Hepatocyte (in vitro differentiated cells): ENCODE measurements around the gene USP37. TPM values are rescaled to one million over a fixed set of nuclear protein-coding genes. Genes with fewer than 3 reads are reported as not detected.

Experiments
- DNase-seq: peaks from one replicate; pipeline ENCODE4 v3.0.0-alpha.2; 2016; ENCODE audit warnings: low spot score
- H2AFZ ChIP-seq: fragments of 200-600 bp; sonication (generic); 2 replicates; pipeline ENCODE4 v1.6.0; 2016; ENCODE audit warnings: antibody characterized with exemption, mild to moderate bottlenecking
- H3K27ac ChIP-seq: fragments of 200-600 bp; sonication (generic); 2 replicates; pipeline ENCODE4 v1.5.1; 2016; ENCODE audit warnings: mild to moderate bottlenecking
- H3K27me3 ChIP-seq: fragments of 200-600 bp; sonication (generic); 2 replicates; pipeline ENCODE4 v1.6.1; 2016
- H3K36me3 ChIP-seq: fragments of 200-600 bp; sonication (generic); replicated peaks from 2 replicates; pipeline ENCODE4 v1.5.1; 2016; ENCODE audit warnings: low read depth; ENCODE audit not compliant: insufficient read depth
- H3K4me1 ChIP-seq: fragments of 200-600 bp; sonication (generic); 2 replicates; pipeline ENCODE4 v1.5.1; 2016; ENCODE audit warnings: mild to moderate bottlenecking, moderate library complexity; ENCODE audit not compliant: insufficient read depth
- H3K4me2 ChIP-seq: fragments of 200-600 bp; sonication (generic); 2 replicates; pipeline ENCODE4 v1.6.0; 2016
- H3K4me3 ChIP-seq: fragments of 200-600 bp; sonication (generic); 2 replicates; pipeline ENCODE4 v1.5.1; 2016; ENCODE audit warnings: mild to moderate bottlenecking
- H3K79me2 ChIP-seq: fragments of 200-600 bp; sonication (generic); 2 replicates; pipeline ENCODE4 v1.6.0; 2017; ENCODE audit warnings: mild to moderate bottlenecking
- H3K9me2 ChIP-seq: fragments of 200-600 bp; sonication (generic); replicated peaks from 2 replicates; pipeline ENCODE4 v1.6.0; 2017; ENCODE audit warnings: mild to moderate bottlenecking; ENCODE audit not compliant: insufficient read depth
- H3K9me3 ChIP-seq: fragments of 200-600 bp; sonication (generic); 2 replicates; pipeline ENCODE4 v1.5.1; 2016; ENCODE audit warnings: low read depth, mild to moderate bottlenecking
- H4K20me1 ChIP-seq: fragments of 200-600 bp; sonication (generic); 2 replicates; pipeline ENCODE4 v1.6.0; 2016; ENCODE audit warnings: mild to moderate bottlenecking; ENCODE audit not compliant: insufficient read depth, poor library complexity, severe bottlenecking
- EZH2 ChIP-seq: fragments of 200-600 bp; sonication (generic); IDR thresholded peaks from 2 replicates; pipeline ENCODE4 v1.6.1; 2016; ENCODE audit warnings: antibody characterized with exemption, mild to moderate bottlenecking, borderline replicate concordance
- EZH2phosphoT487 ChIP-seq: fragments of 200-600 bp; sonication (generic); IDR thresholded peaks from one replicate; pipeline ENCODE4 v1.6.1; 2018; ENCODE audit warnings: antibody characterized with exemption, mild to moderate bottlenecking, low read depth, moderate library complexity; ENCODE audit not compliant: unreplicated experiment, severe bottlenecking
- WGBS: methylation state at CpG from one replicate; pipeline ENCODE4 v1.1.6; 2016; ENCODE audit warnings: low lambda C conversion rate; ENCODE audit errors: missing lambda C conversion rate; 5-methylcytosine and 5-hydroxymethylcytosine counted together
- polyA plus RNA-seq: library from polyadenylated mRNA; unstranded; fragments of >200 nt; fragmentation: Nextera tagmentation; extraction: Ambion mirVana; gene quantifications from 2 replicates; pipeline ENCODE4 v1.2.1, GENCODE V29; 2016
- total RNA-seq: library from RNA; depleted of rRNA; stranded (reverse); fragments of >200 nt; gene quantifications from 2 replicates; pipeline ENCODE4 v1.2.3, GENCODE V29; 2014
- TF ChIP-seq, protein P1 (sequence below): fragments of 200-600 bp; sonication (generic); IDR thresholded peaks from 2 replicates; pipeline ENCODE4 v1.5.1; 2016; ENCODE audit warnings: antibody characterized with exemption, mild to moderate bottlenecking; ENCODE audit not compliant: poor library complexity

Gene USP37
- total and polyA plus RNA-seq, 2 experiments from 2014 or later: 5.7 to 10.2 TPM

DNA sequence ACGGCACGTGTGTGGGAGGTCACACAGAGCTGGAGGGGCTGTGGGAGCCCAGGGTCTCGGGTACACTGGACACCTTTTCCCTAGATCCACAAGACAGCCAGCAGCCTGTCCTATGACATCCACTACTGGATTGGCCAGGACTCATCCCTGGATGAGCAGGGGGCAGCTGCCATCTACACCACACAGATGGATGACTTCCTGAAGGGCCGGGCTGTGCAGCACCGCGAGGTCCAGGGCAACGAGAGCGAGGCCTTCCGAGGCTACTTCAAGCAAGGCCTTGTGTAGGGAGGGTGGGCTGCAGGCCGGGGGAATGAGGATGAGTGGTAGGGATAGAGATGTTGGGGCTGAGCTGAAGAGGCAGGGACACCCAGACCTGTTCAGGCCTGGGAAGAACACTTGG is 142.6 kb downstream of the USP37 start:
- DNase-seq: no peak
- H3K4me2 ChIP-seq: no peak overlapping the region
- H3K27ac ChIP-seq: no peak overlapping the region
- H3K9me3 ChIP-seq: no peaks in the 10 kb centered on the region
- no peak overlapping the region for H3K4me3 ChIP-seq
- H2AFZ ChIP-seq: no peak overlapping the region
- H4K20me1 ChIP-seq: peaks cover 9% of the 10 kb centered on the region
- H3K27me3 ChIP-seq: no peaks in the 10 kb centered on the region
- H3K9me2 ChIP-seq: no peaks in the 10 kb centered on the region
- peaks cover 18% of the 10 kb centered on the region for H3K79me2 ChIP-seq
- WGBS: 95% methylated on average over 10 of the region's 10 CpGs
- TF ChIP-seq EZH2phosphoT487 (no peak), EZH2 (no peak)
- TF ChIP-seq, protein P1, sequence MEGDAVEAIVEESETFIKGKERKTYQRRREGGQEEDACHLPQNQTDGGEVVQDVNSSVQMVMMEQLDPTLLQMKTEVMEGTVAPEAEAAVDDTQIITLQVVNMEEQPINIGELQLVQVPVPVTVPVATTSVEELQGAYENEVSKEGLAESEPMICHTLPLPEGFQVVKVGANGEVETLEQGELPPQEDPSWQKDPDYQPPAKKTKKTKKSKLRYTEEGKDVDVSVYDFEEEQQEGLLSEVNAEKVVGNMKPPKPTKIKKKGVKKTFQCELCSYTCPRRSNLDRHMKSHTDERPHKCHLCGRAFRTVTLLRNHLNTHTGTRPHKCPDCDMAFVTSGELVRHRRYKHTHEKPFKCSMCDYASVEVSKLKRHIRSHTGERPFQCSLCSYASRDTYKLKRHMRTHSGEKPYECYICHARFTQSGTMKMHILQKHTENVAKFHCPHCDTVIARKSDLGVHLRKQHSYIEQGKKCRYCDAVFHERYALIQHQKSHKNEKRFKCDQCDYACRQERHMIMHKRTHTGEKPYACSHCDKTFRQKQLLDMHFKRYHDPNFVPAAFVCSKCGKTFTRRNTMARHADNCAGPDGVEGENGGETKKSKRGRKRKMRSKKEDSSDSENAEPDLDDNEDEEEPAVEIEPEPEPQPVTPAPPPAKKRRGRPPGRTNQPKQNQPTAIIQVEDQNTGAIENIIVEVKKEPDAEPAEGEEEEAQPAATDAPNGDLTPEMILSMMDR: no peak
- H3K36me3 ChIP-seq: no peaks in the 10 kb centered on the region
- H3K4me1 ChIP-seq: peaks cover 12% of the 10 kb centered on the region

DNA sequence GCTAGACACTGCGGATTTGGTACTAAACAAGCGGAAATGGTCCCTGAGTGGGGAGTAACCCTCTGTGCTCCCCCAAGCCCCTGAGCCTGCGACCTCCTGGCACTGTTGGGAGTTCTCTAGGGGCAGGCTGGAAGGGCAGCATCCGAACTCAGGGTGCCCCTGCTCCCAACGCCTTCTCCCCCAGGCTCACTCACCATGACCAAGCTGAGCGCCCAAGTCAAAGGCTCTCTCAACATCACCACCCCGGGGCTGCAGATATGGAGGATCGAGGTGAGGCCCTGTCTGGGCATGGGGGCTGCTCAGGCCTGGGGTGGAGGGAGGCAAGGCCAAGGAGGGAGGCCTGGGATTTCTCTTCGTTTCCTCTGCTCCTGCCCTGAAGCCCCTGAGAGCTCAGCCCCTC is 144.6 kb downstream of the USP37 start:
- TF ChIP-seq EZH2: no peak
- TF ChIP-seq, protein P1: no peak
- no peak for TF ChIP-seq EZH2phosphoT487
- DNase-seq: no peak
- Histone ChIP-seq H3K4me3 (no peak overlapping the region), H3K4me2 (no peak overlapping the region), H2AFZ (no peak overlapping the region), H3K9me2 (no peaks in the 10 kb centered on the region), H3K79me2 (peaks cover 33% of the 10 kb centered on the region), H3K27me3 (no peaks in the 10 kb centered on the region), H3K36me3 (no peaks in the 10 kb centered on the region), H3K4me1 (peaks cover 12% of the 10 kb centered on the region), H3K9me3 (no peaks in the 10 kb centered on the region), H3K27ac (no peak overlapping the region), H4K20me1 (peaks cover 9% of the 10 kb centered on the region)
- WGBS: 91% methylated on average over 9 of the region's 9 CpGs

DNA sequence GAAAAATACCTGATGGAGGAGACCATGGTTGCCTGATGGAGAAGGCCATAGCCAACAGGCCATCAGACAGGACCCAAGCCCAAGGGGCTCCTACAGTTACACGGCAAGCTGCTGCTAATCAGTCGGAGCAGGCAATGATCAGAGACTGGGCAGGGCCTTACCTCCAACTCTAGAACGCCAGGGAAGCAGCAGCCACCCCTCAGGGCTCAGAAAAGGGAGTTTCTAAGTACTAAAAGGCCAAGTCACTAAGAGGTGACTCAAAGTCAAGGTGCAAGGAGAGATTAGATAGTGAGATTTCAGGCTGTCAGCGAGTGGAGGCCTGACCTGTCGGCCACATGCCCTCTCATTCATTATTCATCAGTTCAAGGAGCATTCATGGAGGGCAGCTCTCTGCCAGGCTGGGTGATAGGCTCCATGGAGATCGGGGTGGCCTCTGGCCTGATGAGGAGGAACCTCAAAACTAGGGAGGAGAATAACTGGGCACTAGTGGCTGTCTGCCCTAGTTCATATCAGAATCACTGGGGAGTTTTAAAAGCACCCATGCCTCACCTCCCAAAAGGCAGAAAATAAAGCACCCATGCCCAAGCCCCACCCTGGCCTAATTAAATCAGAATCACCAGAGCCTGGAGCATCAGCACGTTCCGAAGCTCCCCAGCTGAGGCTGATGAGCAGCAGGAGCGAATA is 145.6 kb downstream of the USP37 start:
- H2AFZ ChIP-seq: no peak overlapping the region
- peaks cover 33% of the 10 kb centered on the region for H3K79me2 ChIP-seq
- WGBS: 79% methylated on average over 9 of the region's 9 CpGs
- H3K4me3 ChIP-seq: no peak overlapping the region
- peaks cover 12% of the 10 kb centered on the region for H3K4me1 ChIP-seq
- TF ChIP-seq EZH2 (no peak), EZH2phosphoT487 (no peak)
- TF ChIP-seq, protein P1: no peak
- H4K20me1 ChIP-seq: peaks cover 9% of the 10 kb centered on the region
- DNase-seq: no peak
- H3K9me2 ChIP-seq: no peaks in the 10 kb centered on the region
- no peaks in the 10 kb centered on the region for H3K27me3 ChIP-seq
- no peaks in the 10 kb centered on the region for H3K36me3 ChIP-seq
- H3K4me2 ChIP-seq: peak overlapping the region; percentile 82
- H3K9me3 ChIP-seq: no peaks in the 10 kb centered on the region
- H3K27ac ChIP-seq: peak overlapping the region; percentile 37
